Adrenal gland (tissue), 19 donors: ENCODE data around the gene ADM5. TPM values are rescaled to one million over a fixed set of nuclear protein-coding genes. Genes with fewer than 3 reads are reported as not detected.
A peak's percentile ranks its signal among the peaks of the same experiment; 100 is the strongest.

Experiments
- DNase-seq, 7 donors: peaks; one replicate each; pipeline ENCODE4 v3.0.0-alpha.2; 2019 to 2020
- H3K27ac ChIP-seq, 5 donors: fragments of 200-600 bp; sonication (generic) in 4 of 5; 1 replicate in 3 of 5; 2 replicates in 2 of 5; pipeline versions ENCODE4 v1.5.1 to v1.8.0; 2016 to 2020; ENCODE audit warnings: mild to moderate bottlenecking in 1 of 5
- H3K27me3 ChIP-seq: fragments of 200-600 bp; 2 replicates; pipeline ENCODE4 v1.8.0; 2021
- H3K36me3 ChIP-seq, 2 donors: fragments of 200-600 bp; replicated peaks in 1 of 2; 1 replicate in 1 of 2; 2 replicates in 1 of 2; pipeline versions ENCODE4 v1.5.1 to v1.8.0; 2018 to 2022
- H3K4me1 ChIP-seq, 2 donors: fragments of 200-600 bp; replicated peaks in 1 of 2; 1 replicate in 1 of 2; 2 replicates in 1 of 2; pipeline versions ENCODE4 v1.5.1 to v1.8.0; 2018 to 2021
- H3K4me3 ChIP-seq, 4 donors: fragments of 200-600 bp; sonication (generic) in 3 of 4; one replicate each; pipeline ENCODE4 v1.5.1; 2016 to 2018
- H3K9me3 ChIP-seq, 3 donors: fragments of 200-600 bp; sonication (generic) in 1 of 3; replicated peaks in 1 of 3; 1 replicate in 2 of 3; 2 replicates in 1 of 3; pipeline versions ENCODE4 v1.5.1 to v1.8.0; 2016 to 2021
- POLR2A ChIP-seq, 2 donors: fragments of 450-650 bp; IDR thresholded peaks; one replicate each; pipeline ENCODE4 v1.6.1; 2017; ENCODE audit warnings: antibody characterized with exemption in 2 of 2, mild to moderate bottlenecking in 2 of 2, moderate library complexity in 1 of 2
- WGBS, 4 donors: extraction: QIAGEN DNeasy Blood & Tissue Kit in 2 of 4; methylation state at CpG; one replicate each; pipeline versions ENCODE4 v1.1.5 to v1.1.7; 2013 to 2017; 5-methylcytosine and 5-hydroxymethylcytosine counted together
- intact Hi-C, 2 donors: fragments of 100-400 bp; cut with DNase I; formaldehyde crosslinking; loops; one replicate each; pipeline versions ENCODE4 v1.14.1 to v1.15.0; 2022 to 2023
- long read RNA-seq, 10 donors: library from polyadenylated mRNA in 3 of 10; unstranded in 2 of 10; stranded (forward) in 1 of 10; transcript quantifications; one replicate each; pipeline ENCODE4 v2.0.0 and lab custom pipeline, GENCODE V29; 2021 to 2026
- polyA plus RNA-seq, 3 donors: library from polyadenylated mRNA; stranded (reverse); fragments of 200-250 nt in 2 of 3; fragments of 350-450 nt in 1 of 3; fragmentation: Illumina TruSeq in 1 of 3; extraction: RNeasy Lipid Tissue Mini Kit (QIAGEN cat#74804) in 1 of 3; gene quantifications; one replicate each; pipeline ENCODE4 v1.2.3, GENCODE V29; 2013 to 2014
- total RNA-seq, 9 donors: library from RNA; depleted of rRNA in 4 of 9; stranded (reverse); fragments of >200 nt in 4 of 9; fragments of 120-200 nt in 1 of 9; fragmentation: NEBNext Ultra II Directional in 1 of 9; extraction: Animal tissue kit (Norgen Biotek cat#: 25700) in 1 of 9; gene quantifications; one replicate each; pipeline versions ENCODE4 v1.1.0 to v1.2.4, GENCODE V29; 2013 to 2023
- TF ChIP-seq, protein P1 (sequence below), 6 experiments: fragments of 450-650 bp in 4 of 6; fragments of 200-600 bp in 2 of 6; sonication (generic) in 1 of 6; IDR thresholded peaks; 1 replicate in 5 of 6; 2 replicates in 1 of 6; pipeline versions ENCODE4 v1.5.1 to v1.8.0; 2016 to 2021; ENCODE audit warnings: antibody characterized with exemption in 6 of 6, mild to moderate bottlenecking in 2 of 6, moderate library complexity in 1 of 6
- donor health status: healthy with polysubstance abuse.
- donor health status: Bipolar disorder and iron deficiency.
- donor health status: DM: yes; HTN: yes; CAD: no.
- donor health status: DM: no; HTN: no; CAD: no.
- donor health status: DM: no; HTN: no; CAD: no.
- donor health status: DM: yes; HTN: yes; CAD: no.

ADM5 gene, protein sequence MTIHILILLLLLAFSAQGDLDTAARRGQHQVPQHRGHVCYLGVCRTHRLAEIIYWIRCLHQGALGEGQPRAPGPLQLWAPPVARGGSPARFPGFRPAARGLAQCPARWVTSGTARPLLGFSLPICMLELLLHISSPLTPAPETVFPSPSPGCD
- 1 to 10 TPM in 1 of 9 donors, under 1 TPM in 8; 0.18 to 1.2 (median 0.55) TPM for total RNA-seq
- polyA plus RNA-seq: 1 to 10 TPM in 2 of 3 donors, not detected in 1; 1.9 to 2.0 TPM
- long read RNA-seq, donor 1, partial matches to known transcripts: 0 of 1 reads
- long read RNA-seq, donor 1, other reads (novel, unspliced or antisense): 0 of 1 reads
- long read RNA-seq, donor 2: 0 reads
- long read RNA-seq, donor 3: 0 reads
- long read RNA-seq, donor 4: 0 reads
- long read RNA-seq, donor 5: 0 reads
- long read RNA-seq, donor 6: 0 reads
- long read RNA-seq, donor 7: 0 reads
- long read RNA-seq, donor 8: 0 reads
- long read RNA-seq, donor 9: 0 reads
- long read RNA-seq, donor 10: 0 reads

DNA sequence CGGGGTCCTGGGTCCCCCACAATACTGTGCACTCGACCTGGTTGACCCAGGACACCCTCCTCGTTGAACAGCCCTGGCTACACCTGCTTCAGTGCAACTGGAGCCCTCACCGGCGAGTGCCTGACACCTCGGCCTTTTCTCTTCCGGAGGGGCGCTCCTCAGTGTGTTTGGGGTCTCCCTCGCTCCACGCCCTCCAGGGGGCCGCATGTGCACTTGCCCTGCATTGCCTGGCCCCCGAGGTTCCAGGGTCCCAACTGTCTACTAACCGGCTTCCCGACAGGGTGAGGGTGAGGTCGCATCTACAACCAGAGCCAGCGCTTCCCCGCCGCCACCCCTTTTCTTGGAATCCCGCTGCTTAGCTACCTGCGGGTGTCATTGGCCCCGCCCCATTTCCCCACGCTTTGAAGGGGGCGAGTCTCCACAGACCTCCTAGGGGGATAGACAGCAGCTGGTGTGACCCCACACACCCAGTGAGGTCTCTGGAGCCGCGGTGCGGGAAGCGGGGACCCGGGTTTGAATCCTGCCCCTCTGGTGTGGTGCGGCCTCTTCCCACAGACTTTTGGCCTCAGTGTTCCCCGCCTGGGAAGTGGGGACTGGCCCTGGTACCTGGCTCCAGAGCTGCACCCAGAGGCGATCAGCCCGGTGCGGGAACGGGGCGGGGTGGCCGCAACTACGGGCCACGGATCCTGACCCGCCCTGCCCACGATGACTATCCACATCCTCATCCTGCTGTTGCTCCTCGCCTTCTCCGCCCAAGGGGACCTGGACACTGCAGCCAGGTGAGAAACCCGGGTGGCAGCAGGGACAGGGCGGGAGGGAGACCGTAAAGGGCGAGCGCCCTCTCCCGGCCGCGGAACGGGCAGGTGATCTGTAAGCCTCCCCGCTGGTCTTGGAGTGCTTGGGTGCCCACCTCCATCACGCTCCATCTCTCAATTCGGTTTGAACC lies at the start of gene ADM5:
Gene ADM5 (plus strand): TSS at position 462 of the 946 bp plus-strand sequence. CDS start 244 bp downstream, at position 706.
- peak within 1 kb of the TSS in 2 of 5 donors; percentile 3 to 48 for H3K27ac ChIP-seq
- H3K36me3 ChIP-seq: peaks cover 0 to 21% of the 10 kb centered on the region in 2 donors
- TF ChIP-seq, protein P1, sequence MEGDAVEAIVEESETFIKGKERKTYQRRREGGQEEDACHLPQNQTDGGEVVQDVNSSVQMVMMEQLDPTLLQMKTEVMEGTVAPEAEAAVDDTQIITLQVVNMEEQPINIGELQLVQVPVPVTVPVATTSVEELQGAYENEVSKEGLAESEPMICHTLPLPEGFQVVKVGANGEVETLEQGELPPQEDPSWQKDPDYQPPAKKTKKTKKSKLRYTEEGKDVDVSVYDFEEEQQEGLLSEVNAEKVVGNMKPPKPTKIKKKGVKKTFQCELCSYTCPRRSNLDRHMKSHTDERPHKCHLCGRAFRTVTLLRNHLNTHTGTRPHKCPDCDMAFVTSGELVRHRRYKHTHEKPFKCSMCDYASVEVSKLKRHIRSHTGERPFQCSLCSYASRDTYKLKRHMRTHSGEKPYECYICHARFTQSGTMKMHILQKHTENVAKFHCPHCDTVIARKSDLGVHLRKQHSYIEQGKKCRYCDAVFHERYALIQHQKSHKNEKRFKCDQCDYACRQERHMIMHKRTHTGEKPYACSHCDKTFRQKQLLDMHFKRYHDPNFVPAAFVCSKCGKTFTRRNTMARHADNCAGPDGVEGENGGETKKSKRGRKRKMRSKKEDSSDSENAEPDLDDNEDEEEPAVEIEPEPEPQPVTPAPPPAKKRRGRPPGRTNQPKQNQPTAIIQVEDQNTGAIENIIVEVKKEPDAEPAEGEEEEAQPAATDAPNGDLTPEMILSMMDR (IDR thresholded peaks at IDR 0.05): peak; percentile 24 to 48 (median 46)
- no peak for TF ChIP-seq POLR2A (IDR thresholded peaks at IDR 0.05)
- intact Hi-C loops: no loop called here
- peak within 1 kb of the TSS in 2 of 4 donors; percentile 37 to 57 for H3K4me3 ChIP-seq
- no peaks in the 10 kb centered on the region for H3K9me3 ChIP-seq
- peak in 6 of 7 donors; percentile 56 to 83 (median 68) for DNase-seq
- peaks cover 3 to 25% of the 10 kb centered on the region in 2 donors for H3K4me1 ChIP-seq
- 29 to 77% (median 38%) methylated on average over 6 to 54 of the region's 54 CpGs for WGBS, 4 donors
- no peaks in the 10 kb centered on the region for H3K27me3 ChIP-seq

DNA sequence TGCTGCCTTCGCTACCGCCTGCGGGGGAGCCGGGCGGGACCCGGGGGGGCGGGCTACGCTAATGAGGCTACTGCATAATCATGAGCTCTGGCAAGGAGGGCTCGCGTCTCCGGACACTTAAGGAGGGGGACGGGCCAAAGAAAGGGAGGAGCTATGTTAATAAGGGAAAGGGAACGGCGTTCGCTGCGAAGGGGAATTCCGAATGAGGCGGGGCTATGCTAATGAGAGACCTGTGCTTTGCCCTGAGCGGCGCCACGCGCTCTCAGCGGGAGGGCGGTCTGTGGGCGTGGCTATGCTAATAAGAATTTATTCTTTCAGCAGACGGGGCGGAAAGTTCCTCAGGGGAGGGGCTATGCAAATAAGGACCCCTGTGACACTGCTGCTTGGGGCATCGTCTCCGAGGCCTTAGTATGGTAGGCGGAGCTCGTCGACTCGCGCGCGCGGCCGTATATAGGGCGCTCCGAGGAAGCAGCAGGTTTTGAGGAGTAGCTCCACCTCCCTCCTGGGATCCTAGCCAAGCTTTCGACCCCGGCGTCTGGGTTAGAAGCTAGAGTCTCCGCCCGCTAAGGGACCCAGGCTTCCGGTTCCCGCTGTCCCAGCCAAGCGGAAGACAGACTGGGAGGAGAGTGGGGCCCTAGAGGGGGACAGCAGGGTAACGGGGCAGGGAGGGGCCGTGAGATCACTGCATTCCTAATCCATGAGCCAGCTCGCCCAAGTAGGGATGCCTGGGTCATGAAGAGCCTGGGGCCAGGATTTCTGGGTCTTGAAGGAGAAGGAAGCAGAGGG lies 49.1 kb upstream of the ADM5 start, which contains the start of gene RRAS:
Gene RRAS (minus strand): TSS at position 31 of the 786 bp plus-strand sequence. CDS start 45 bp downstream, outside the sequence.
- intact Hi-C loops: no loop called here
- peak within 1 kb of the TSS; percentile 93 to 100 (median 97) for H3K27ac ChIP-seq
- 0 to 2% (median 0%) methylated on average over 29 to 51 of the region's 51 CpGs for WGBS, 4 donors
- peaks cover 0 to 6% of the 10 kb centered on the region in 2 donors for H3K36me3 ChIP-seq
- peaks cover 29 to 48% of the 10 kb centered on the region in 2 donors for H3K4me1 ChIP-seq
- TF ChIP-seq POLR2A (IDR thresholded peaks at IDR 0.05): peak; percentile 78 to 96
- TF ChIP-seq, protein P1 (IDR thresholded peaks at IDR 0.05): no peak
- peak within 1 kb of the TSS in 3 of 4 donors; percentile 49 to 67 (median 55) for H3K4me3 ChIP-seq
- H3K9me3 ChIP-seq: no peaks in the 10 kb centered on the region
- no peaks in the 10 kb centered on the region for H3K27me3 ChIP-seq
- peak; percentile 99 to 100 (median 100) for DNase-seq

DNA sequence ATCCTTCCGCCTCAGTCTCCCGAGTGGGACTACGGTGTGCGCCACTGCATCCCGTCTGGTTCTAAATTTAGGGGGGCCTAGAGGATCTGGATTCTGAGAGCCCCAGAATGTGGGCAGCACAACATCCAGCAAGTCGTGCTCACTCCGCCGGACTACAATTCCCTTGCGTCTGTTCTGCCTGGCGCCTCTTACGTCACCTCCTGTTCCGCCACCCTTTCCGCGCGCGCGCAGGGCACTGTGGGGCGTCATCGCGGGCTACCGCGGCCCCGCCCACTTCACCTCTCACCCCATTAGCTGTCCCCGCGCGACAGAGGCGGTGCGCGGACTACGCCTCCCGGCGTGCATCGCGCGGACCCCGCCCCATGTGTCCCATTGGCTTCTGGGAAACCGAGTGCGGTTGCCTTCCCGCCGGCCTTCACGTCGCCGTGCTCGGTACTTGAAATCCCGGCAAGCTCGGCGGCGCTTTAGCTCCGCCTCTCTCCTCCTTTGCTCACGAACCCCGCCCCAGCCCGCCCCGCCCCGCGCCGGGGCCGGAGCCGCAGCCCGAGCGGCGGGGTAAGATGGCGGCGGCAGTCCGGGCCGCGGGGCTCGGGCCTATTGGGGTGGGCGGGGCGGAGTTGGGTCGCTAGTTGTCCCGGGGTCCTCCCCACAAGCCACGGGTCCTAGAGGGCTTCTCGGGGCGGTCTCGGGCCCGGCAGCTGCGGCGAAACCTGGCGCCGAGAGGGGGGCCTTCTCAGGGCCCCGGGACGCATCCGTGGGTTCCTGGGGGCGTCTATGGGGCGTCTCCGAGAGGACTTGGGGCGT lies 47.5 kb upstream of the ADM5 start, which contains the start of gene SCAF1:
Gene SCAF1 (plus strand): TSS at position 522 of the 804 bp plus-strand sequence. CDS start 2,818 bp downstream, outside the sequence.
- intact Hi-C loops: no loop called here
- Histone ChIP-seq H3K4me3 (peak within 1 kb of the TSS; percentile 37 to 93 (median 72)), H3K9me3 (no peaks in the 10 kb centered on the region), H3K27me3 (no peaks in the 10 kb centered on the region), H3K4me1 (peaks cover 29 to 50% of the 10 kb centered on the region in 2 donors), H3K36me3 (peaks cover 0 to 16% of the 10 kb centered on the region in 2 donors), H3K27ac (peak within 1 kb of the TSS; percentile 93 to 100 (median 97))
- peak; percentile 99 to 100 (median 99) for DNase-seq
- WGBS, 4 donors: 0 to 3% (median 0%) methylated on average over 15 to 87 of the region's 87 CpGs
- peak; percentile 84 to 97 for TF ChIP-seq POLR2A (IDR thresholded peaks at IDR 0.05)
- TF ChIP-seq, protein P1 (IDR thresholded peaks at IDR 0.05): no peak
